Smooth muscle cell (in vitro differentiated cells): ENCODE data around the gene NFS1. TPM values are rescaled to one million over a fixed set of nuclear protein-coding genes. Genes with fewer than 3 reads are reported as not detected.

Experiments used
- DNase-seq: peaks from one replicate; lab custom pipeline; 2025; ENCODE audit not compliant: unreplicated experiment; lab: John Stamatoyannopoulos, UW
- H2AFZ ChIP-seq: fragments of 200-600 bp; sonication (generic); 2 replicates; pipeline ENCODE4 v1.6.0; 2016; ENCODE audit warnings: antibody characterized with exemption, low read depth, mild to moderate bottlenecking
- H3F3A ChIP-seq: fragments of 200-600 bp; sonication (generic); 2 replicates; pipeline ENCODE4 v1.6.0; 2017; ENCODE audit warnings: antibody characterized with exemption, low read depth
- H3K27ac ChIP-seq: fragments of 200-600 bp; sonication (generic); 2 replicates; pipeline ENCODE4 v1.5.1; 2016; ENCODE audit warnings: low read depth, mild to moderate bottlenecking
- H3K27me3 ChIP-seq: fragments of 200-600 bp; sonication (generic); 2 replicates; pipeline ENCODE4 v1.6.1; 2016; ENCODE audit warnings: low read depth, mild to moderate bottlenecking
- H3K36me3 ChIP-seq: fragments of 200-600 bp; sonication (generic); 2 replicates; pipeline ENCODE4 v1.5.1; 2016; ENCODE audit warnings: low read depth
- H3K4me1 ChIP-seq: fragments of 200-600 bp; sonication (generic); 2 replicates; pipeline ENCODE4 v1.5.1; 2016; ENCODE audit warnings: low read depth
- H3K4me2 ChIP-seq: fragments of 200-600 bp; sonication (generic); 2 replicates; pipeline ENCODE4 v1.6.0; 2016; ENCODE audit warnings: mild to moderate bottlenecking
- H3K4me3 ChIP-seq: fragments of 200-600 bp; sonication (generic); 2 replicates; pipeline ENCODE4 v1.5.1; 2016; ENCODE audit warnings: mild to moderate bottlenecking
- H3K79me2 ChIP-seq: fragments of 200-600 bp; sonication (generic); 2 replicates; pipeline ENCODE4 v1.6.0; 2016; ENCODE audit warnings: low read depth, mild to moderate bottlenecking
- H3K9ac ChIP-seq: fragments of 200-600 bp; sonication (generic); 2 replicates; pipeline ENCODE4 v1.6.0; 2016; ENCODE audit warnings: low read depth
- H3K9me3 ChIP-seq: fragments of 200-600 bp; sonication (generic); replicated peaks from 2 replicates; pipeline ENCODE4 v1.5.1; 2016; ENCODE audit warnings: low read depth
- H4K20me1 ChIP-seq: fragments of 200-600 bp; sonication (generic); 2 replicates; pipeline ENCODE4 v1.6.0; 2016; ENCODE audit warnings: low read depth
- CTCF ChIP-seq: fragments of 200-600 bp; sonication (generic); IDR thresholded peaks from 2 replicates; pipeline ENCODE4 v1.5.1; 2017; ENCODE audit warnings: borderline replicate concordance, mild to moderate bottlenecking, antibody characterized with exemption; ENCODE audit not compliant: insufficient read depth, poor library complexity, severe bottlenecking
- WGBS: methylation state at CpG from one replicate; pipeline ENCODE4 v1.1.7; 2016; ENCODE audit warnings: low lambda C conversion rate; 5-methylcytosine and 5-hydroxymethylcytosine counted together
- polyA plus RNA-seq: library from polyadenylated mRNA; unstranded; fragments of >200 nt; fragmentation: Nextera tagmentation; extraction: Ambion mirVana; gene quantifications from 2 replicates; pipeline ENCODE4 v1.2.1, GENCODE V29; 2016
- total RNA-seq: library from RNA; depleted of rRNA; stranded (reverse); fragments of >200 nt; gene quantifications from 2 replicates; pipeline ENCODE4 v1.2.3, GENCODE V29; 2014

The NFS1 gene
- total and polyA plus RNA-seq, 2 experiments from 2014 or later = 25.3 to 35.1 TPM

DNA sequence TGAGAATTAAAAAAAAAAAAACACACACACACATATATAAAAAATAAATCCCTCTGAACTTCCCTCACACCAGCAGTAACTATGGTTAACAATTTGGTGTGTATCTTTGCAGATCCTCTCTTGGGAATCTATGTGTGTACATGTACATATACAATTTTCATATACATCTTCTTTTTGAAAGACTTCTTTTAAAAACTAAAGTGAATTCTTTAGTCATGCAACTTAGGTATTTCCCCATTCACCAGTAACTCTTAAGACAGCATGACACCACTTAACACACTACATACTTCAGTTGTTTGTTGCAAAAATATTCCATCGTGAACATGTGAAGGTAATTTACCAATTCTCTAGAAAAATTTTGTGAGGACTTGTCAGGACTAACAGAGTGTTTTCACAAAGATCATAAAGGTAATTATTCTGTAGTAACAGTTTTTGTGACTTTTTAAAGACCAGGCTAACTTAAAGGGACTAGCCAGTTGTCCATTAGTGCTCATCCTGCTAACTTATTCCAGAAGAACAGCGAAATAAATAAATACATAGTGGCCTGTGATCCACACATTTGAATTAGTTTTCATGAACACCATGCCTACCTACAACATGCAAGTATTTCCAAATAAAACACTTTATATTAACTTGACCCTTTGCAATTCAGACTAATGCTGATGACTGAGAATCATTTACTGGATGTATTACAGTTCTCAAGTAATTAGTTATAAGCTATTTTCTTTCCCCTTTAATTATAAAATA, 30.9 kb upstream of the NFS1 start:
- Histone ChIP-seq H3K9me3 (no peaks in the 10 kb centered on the region), H3K79me2 (peaks cover 98% of the 10 kb centered on the region), H3K4me2 (no peak overlapping the region), H3K27ac (peak overlapping the region; percentile 56), H3K36me3 (peaks cover 53% of the 10 kb centered on the region), H4K20me1 (peaks cover 100% of the 10 kb centered on the region), H3F3A (peaks cover 24% of the 10 kb centered on the region), H3K9ac (no peak overlapping the region), H3K4me3 (no peak overlapping the region), H3K27me3 (no peaks in the 10 kb centered on the region), H2AFZ (no peak overlapping the region), H3K4me1 (peaks cover 11% of the 10 kb centered on the region)
- DNase-seq = no peak
- no peak for TF ChIP-seq CTCF
- WGBS = 94% methylated on average over 2 of the region's 2 CpGs

- no peak for TF ChIP-seq CTCF
- no peak for DNase-seq
- Histone ChIP-seq H3K27me3 (no peaks in the 10 kb centered on the region), H3K36me3 (peaks cover 53% of the 10 kb centered on the region), H3K4me3 (no peak overlapping the region), H3K27ac (peak overlapping the region; percentile 8), H3K4me2 (no peak overlapping the region), H3K9me3 (no peaks in the 10 kb centered on the region), H3F3A (peaks cover 21% of the 10 kb centered on the region), H3K79me2 (peaks cover 98% of the 10 kb centered on the region), H3K4me1 (peaks cover 11% of the 10 kb centered on the region), H2AFZ (no peak overlapping the region), H3K9ac (no peak overlapping the region), H4K20me1 (peaks cover 100% of the 10 kb centered on the region)
- 92% methylated on average over 7 of the region's 7 CpGs for WGBS
Observed at GRCh38 chr20:35729283-35729807, 30.2 kb upstream of the NFS1 start.

DNA sequence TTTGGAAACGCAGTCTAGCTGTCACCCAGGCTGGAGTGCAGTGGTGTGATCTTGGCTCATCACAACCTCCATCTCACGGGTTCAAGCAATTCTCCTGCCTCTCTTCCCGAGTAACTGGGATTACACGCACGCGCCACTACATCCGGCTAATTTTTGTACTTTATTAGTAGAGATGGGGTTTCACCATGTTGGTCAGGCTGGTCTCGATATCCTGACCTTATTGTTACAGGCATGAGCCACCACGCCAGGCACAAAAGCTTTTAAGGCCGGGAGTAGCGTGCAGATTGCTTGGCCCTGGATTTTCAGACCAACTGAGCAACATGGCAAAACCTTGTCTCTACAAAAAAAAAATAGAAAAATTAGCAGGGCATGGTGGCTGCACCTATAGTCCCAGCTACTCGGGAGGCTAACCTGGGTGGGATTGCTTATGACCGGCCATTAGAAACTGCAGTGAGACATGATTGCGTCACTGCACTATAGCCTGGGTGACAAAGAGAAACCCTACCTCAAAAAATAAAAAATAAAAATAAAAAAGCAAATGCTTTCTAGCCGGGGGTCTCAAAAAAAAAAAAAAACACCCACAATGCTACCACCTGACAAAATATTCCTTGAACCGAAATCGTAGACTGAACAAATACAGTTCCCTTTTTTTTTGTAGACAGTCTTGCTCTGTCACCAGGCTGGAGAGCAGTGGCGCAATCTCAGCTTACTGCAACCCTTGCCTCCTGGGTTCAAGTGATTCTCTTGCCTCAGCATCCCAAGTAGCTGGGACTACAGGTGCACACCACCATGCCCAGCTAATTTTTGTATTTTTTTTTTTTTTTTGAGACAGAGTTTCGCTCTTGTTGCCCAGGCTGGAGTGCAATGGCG, 27.9 kb upstream of the NFS1 start:
- H3K9ac ChIP-seq = no peak overlapping the region
- H3K4me1 ChIP-seq = peaks cover 11% of the 10 kb centered on the region
- H4K20me1 ChIP-seq = peaks cover 100% of the 10 kb centered on the region
- no peak overlapping the region for H3K4me2 ChIP-seq
- no peak overlapping the region for H3K4me3 ChIP-seq
- WGBS = 97% methylated on average over 20 of the region's 20 CpGs
- no peak for DNase-seq
- peaks cover 18% of the 10 kb centered on the region for H3F3A ChIP-seq
- peaks cover 97% of the 10 kb centered on the region for H3K79me2 ChIP-seq
- no peak for TF ChIP-seq CTCF
- H3K9me3 ChIP-seq = no peaks in the 10 kb centered on the region
- no peak overlapping the region for H3K27ac ChIP-seq
- no peak overlapping the region for H2AFZ ChIP-seq
- peaks cover 58% of the 10 kb centered on the region for H3K36me3 ChIP-seq
- no peaks in the 10 kb centered on the region for H3K27me3 ChIP-seq
